ENCODE data around the gene ATP6AP1.

GRCh38 chrX:154466036-154466435, 37.6 kb downstream of the ATP6AP1 start:
- TF ChIP-seq POLR2A (IDR thresholded peaks at IDR 0.05; ENCODE audit: low read length) = no peak
- no peak for TF ChIP-seq GATA1 (IDR thresholded peaks at IDR 0.05; ENCODE audit: low read depth, low read length)
